Suprapubic skin (tissue), 4 donors: ENCODE results near the gene KL. TPM values are rescaled to one million over a fixed set of nuclear protein-coding genes. Genes with fewer than 3 reads are reported as not detected.

ENCODE experiments used
- DNase-seq, 2 donors: peaks; one replicate each; pipeline ENCODE4 v3.0.0-alpha.2; 2019; ENCODE audit warnings: low spot score in 2 of 2
- H3K27ac ChIP-seq: fragments of 200-600 bp; sonication (generic); one replicate; pipeline ENCODE4 v1.5.1; 2019
- H3K27me3 ChIP-seq: fragments of 200-600 bp; sonication (generic); one replicate; pipeline ENCODE4 v1.5.1; 2019
- H3K36me3 ChIP-seq: fragments of 200-600 bp; sonication (generic); one replicate; pipeline ENCODE4 v1.5.1; 2019
- H3K4me1 ChIP-seq: fragments of 200-600 bp; sonication (generic); one replicate; pipeline ENCODE4 v1.5.1; 2019
- H3K4me3 ChIP-seq: fragments of 200-600 bp; sonication (generic); one replicate; pipeline ENCODE4 v1.5.1; 2019; ENCODE audit warnings: mild to moderate bottlenecking
- H3K9me3 ChIP-seq: fragments of 200-600 bp; sonication (generic); one replicate; pipeline ENCODE4 v1.5.1; 2019
- EP300 ChIP-seq: sonication (generic); formaldehyde crosslinking; IDR thresholded peaks from one replicate; pipeline ENCODE4 v1.6.1; 2017; ENCODE audit warnings: antibody characterized with exemption
- POLR2A ChIP-seq, 2 donors: fragments of 450-650 bp; IDR thresholded peaks; one replicate each; pipeline ENCODE4 v1.6.1; 2017; ENCODE audit warnings: antibody characterized with exemption in 2 of 2, mild to moderate bottlenecking in 2 of 2, moderate library complexity in 2 of 2
- POLR2AphosphoS5 ChIP-seq, 3 donors: sonication (generic); formaldehyde crosslinking; IDR thresholded peaks; one replicate each; pipeline ENCODE4 v1.6.1; 2017; ENCODE audit warnings: antibody characterized with exemption in 3 of 3
- WGBS: methylation state at CpG from one replicate; pipeline ENCODE4 v1.1.5; 2018; 5-methylcytosine and 5-hydroxymethylcytosine counted together
- total RNA-seq, 4 donors: library from RNA; depleted of rRNA; stranded (reverse); fragments of >200 nt; gene quantifications; one replicate each; pipeline ENCODE4 v1.1.0, GENCODE V29; 2016
- TF ChIP-seq, protein P1 (sequence below), 2 donors: fragments of 200-600 bp in 1 of 2; fragments of 450-650 bp in 1 of 2; sonication (generic) in 1 of 2; IDR thresholded peaks; one replicate each; pipeline ENCODE4 v1.5.1; 2016 to 2019; ENCODE audit warnings: antibody characterized with exemption in 2 of 2, mild to moderate bottlenecking in 1 of 2, moderate library complexity in 1 of 2

KL gene
- total RNA-seq, 4 donors from 2014 or later: 0.95 to 1.6 (median 1.6) TPM

GRCh38 chr13:33114146-33114545 is 97.9 kb downstream of the KL start:
- TF ChIP-seq POLR2A (IDR thresholded peaks at IDR 0.05): no peak
- no peak for TF ChIP-seq POLR2AphosphoS5 (IDR thresholded peaks at IDR 0.05)
- no peak for TF ChIP-seq EP300
- TF ChIP-seq, protein P1, sequence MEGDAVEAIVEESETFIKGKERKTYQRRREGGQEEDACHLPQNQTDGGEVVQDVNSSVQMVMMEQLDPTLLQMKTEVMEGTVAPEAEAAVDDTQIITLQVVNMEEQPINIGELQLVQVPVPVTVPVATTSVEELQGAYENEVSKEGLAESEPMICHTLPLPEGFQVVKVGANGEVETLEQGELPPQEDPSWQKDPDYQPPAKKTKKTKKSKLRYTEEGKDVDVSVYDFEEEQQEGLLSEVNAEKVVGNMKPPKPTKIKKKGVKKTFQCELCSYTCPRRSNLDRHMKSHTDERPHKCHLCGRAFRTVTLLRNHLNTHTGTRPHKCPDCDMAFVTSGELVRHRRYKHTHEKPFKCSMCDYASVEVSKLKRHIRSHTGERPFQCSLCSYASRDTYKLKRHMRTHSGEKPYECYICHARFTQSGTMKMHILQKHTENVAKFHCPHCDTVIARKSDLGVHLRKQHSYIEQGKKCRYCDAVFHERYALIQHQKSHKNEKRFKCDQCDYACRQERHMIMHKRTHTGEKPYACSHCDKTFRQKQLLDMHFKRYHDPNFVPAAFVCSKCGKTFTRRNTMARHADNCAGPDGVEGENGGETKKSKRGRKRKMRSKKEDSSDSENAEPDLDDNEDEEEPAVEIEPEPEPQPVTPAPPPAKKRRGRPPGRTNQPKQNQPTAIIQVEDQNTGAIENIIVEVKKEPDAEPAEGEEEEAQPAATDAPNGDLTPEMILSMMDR (IDR thresholded peaks at IDR 0.05): no peak
- peaks cover 46% of the 10 kb centered on the region for H3K4me1 ChIP-seq
- WGBS: 89% methylated on average over 5 of the region's 5 CpGs
- H3K4me3 ChIP-seq: no peak overlapping the region
- H3K27ac ChIP-seq: no peak overlapping the region
- H3K36me3 ChIP-seq: peaks cover 36% of the 10 kb centered on the region
- DNase-seq: no peak
- H3K27me3 ChIP-seq: no peaks in the 10 kb centered on the region
- no peaks in the 10 kb centered on the region for H3K9me3 ChIP-seq

DNA sequence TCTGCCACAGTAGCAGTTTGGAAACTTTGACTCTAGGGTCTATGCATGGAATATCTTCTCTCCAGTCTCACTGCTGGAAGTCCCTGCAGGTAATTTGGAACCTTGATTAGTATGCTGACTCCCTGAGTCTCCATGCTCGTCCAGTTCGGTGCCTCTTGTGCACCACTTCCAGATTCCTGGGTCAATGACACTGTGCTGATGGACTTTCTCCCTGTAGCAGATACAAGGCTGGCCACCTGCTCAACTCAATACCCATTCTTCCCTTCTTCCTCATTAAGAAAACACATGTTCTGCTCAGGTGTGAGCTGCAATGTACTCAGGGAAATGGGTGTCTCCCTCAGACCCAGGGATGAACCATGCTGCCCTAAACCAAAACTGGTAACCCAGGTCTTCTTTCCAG is 99.1 kb downstream of the KL start:
- H3K36me3 ChIP-seq: peaks cover 31% of the 10 kb centered on the region
- no peak for DNase-seq
- no peak overlapping the region for H3K4me3 ChIP-seq
- H3K4me1 ChIP-seq: peaks cover 44% of the 10 kb centered on the region
- TF ChIP-seq POLR2AphosphoS5 (IDR thresholded peaks at IDR 0.05) (no peak), EP300 (no peak), POLR2A (IDR thresholded peaks at IDR 0.05) (no peak)
- TF ChIP-seq, protein P1 (IDR thresholded peaks at IDR 0.05): no peak
- no peak overlapping the region for H3K27ac ChIP-seq
- H3K9me3 ChIP-seq: no peaks in the 10 kb centered on the region
- no peaks in the 10 kb centered on the region for H3K27me3 ChIP-seq
- WGBS: 96% methylated on average over 2 of the region's 2 CpGs
